ENCODE data around the gene RGPD6.
"Not testable (repeated sequence)": the region's sequence is repeated elsewhere in the genome, so short reads cannot be mapped to it uniquely, and the experiment has no call there.

Gene RGPD6

GRCh38 chr2:110576763-110577416, at the start of gene RGPD6:
Gene RGPD6, minus strand, starts transcription at chr2:110577222. Its CDS starts 198 bp downstream, at chr2:110577024.
- DNase-seq (ENCODE audit: low spot score) = not testable (repeated sequence)

- DNase-seq (ENCODE audit: low spot score) = not testable (repeated sequence)
These were observed 42.4 kb upstream of the RGPD6 start for GRCh38 chr2:110619326-110619939.

- DNase-seq (ENCODE audit: low spot score) = not testable (repeated sequence)
These were observed 36.9 kb upstream of the RGPD6 start for GRCh38 chr2:110613927-110614326.

- DNase-seq (ENCODE audit: low spot score) = not testable (repeated sequence)
These were observed 33.7 kb upstream of the RGPD6 start for GRCh38 chr2:110610613-110611250.

- DNase-seq (ENCODE audit: low spot score) = not testable (repeated sequence)
These were observed 33.0 kb upstream of the RGPD6 start for GRCh38 chr2:110609843-110610612.

GRCh38 chr2:110608788-110609502, 31.9 kb upstream of the RGPD6 start:
- DNase-seq (ENCODE audit: low spot score) = not testable (repeated sequence)

GRCh38 chr2:110605057-110605456, 28.0 kb upstream of the RGPD6 start:
- not testable (repeated sequence) for DNase-seq (ENCODE audit: low spot score)

GRCh38 chr2:110603917-110604591, 27.0 kb upstream of the RGPD6 start:
- not testable (repeated sequence) for DNase-seq (ENCODE audit: low spot score)

GRCh38 chr2:110602139-110602538, 25.1 kb upstream of the RGPD6 start:
- DNase-seq (ENCODE audit: low spot score) = not testable (repeated sequence)

GRCh38 chr2:110591973-110592372, 15.0 kb upstream of the RGPD6 start:
- DNase-seq (ENCODE audit: low spot score) = not testable (repeated sequence)

- DNase-seq (ENCODE audit: low spot score) = not testable (repeated sequence)
These were observed 12.8 kb upstream of the RGPD6 start for GRCh38 chr2:110589677-110590330.

- DNase-seq (ENCODE audit: low spot score) = not testable (repeated sequence)
These were observed 11.5 kb upstream of the RGPD6 start for GRCh38 chr2:110588520-110588919.

GRCh38 chr2:110579216-110579965, 2.4 kb upstream of the RGPD6 start:
- DNase-seq (ENCODE audit: low spot score) = not testable (repeated sequence)

GRCh38 chr2:110578429-110578828, 1.4 kb upstream of the RGPD6 start:
- not testable (repeated sequence) for DNase-seq (ENCODE audit: low spot score)

- DNase-seq (ENCODE audit: low spot score) = not testable (repeated sequence)
These were observed 77.2 kb downstream of the RGPD6 start for GRCh38 chr2:110499755-110500377.

- DNase-seq (ENCODE audit: low spot score) = not testable (repeated sequence)
These were observed 81.0 kb downstream of the RGPD6 start for GRCh38 chr2:110496027-110496426.

GRCh38 chr2:110494488-110494887, 82.5 kb downstream of the RGPD6 start:
- not testable (repeated sequence) for DNase-seq (ENCODE audit: low spot score)

- DNase-seq (ENCODE audit: low spot score) = not testable (repeated sequence)
These were observed 88.0 kb downstream of the RGPD6 start for GRCh38 chr2:110488991-110489390.

- DNase-seq (ENCODE audit: low spot score) = not testable (repeated sequence)
These were observed 94.3 kb downstream of the RGPD6 start for GRCh38 chr2:110482697-110483096.

All from activated CD4-positive, alpha-beta T cell treated with anti-CD3 and anti-CD28 coated beads, Interleukin-2, Interleukin-4, amounts not matched to agents 100 ng/mL and 50 ng/mL, durations not matched to agents 16 hours and 8 hours (primary cell).